ENCODE results near the gene CTDP1. TPM values are rescaled to one million over a fixed set of nuclear protein-coding genes. Genes with fewer than 3 reads are reported as not detected.
"Not testable (repeated sequence)": the region's sequence is repeated elsewhere in the genome, so short reads cannot be mapped to it uniquely, and the experiment has no call there.

CTDP1 gene
- polyA plus RNA-seq, 1 experiment = 12.9 TPM

DNA sequence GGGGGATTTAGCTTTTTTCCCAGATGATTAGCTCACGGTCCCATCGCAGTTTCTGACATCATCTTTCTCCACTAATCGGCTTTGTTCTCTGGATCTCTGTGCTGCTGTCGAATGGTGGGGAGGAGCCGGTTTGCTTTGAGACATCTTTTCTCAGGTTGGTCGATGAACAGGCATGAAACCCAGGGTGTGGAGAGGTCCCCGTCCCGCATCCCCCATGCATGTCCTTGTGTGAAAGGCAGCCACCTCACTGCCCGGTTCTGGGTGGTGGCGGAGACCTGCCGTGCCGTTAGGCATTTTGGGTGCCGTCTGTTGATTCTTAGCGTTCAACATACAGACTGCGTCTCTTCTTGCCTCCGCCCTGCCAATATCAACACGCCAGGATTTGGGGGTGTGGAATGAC lies 57.8 kb downstream of the CTDP1 start:
- CTCF ChIA-PET = interaction anchor here (0.8 kb wide), 1 partner anchor 16 kb away, joined by 3 read pairs; no protein-coding TSS in a partner anchor

GRCh38 chr18:79738041-79738461 lies 58.4 kb downstream of the CTDP1 start:
- DNase-seq (ENCODE audit: low read depth) = no peak
- TF ChIP-seq CTCF (IDR thresholded peaks at IDR 0.05; ENCODE audit: insufficient read depth, low read depth, low read length) = no peak
- Histone ChIP-seq H3K27me3 (ENCODE audit: control insufficient read depth, insufficient read depth, low read length) (no peaks in the 10 kb centered on the region), H3K4me3 (ENCODE audit: low read depth, low read length) (no peak overlapping the region), H3K36me3 (ENCODE audit: control insufficient read depth, insufficient read depth, low read length) (peaks cover 21% of the 10 kb centered on the region)
- ChIA-PET CTCF (no interaction called here), POLR2A (no interaction called here)

More for the DNA sequence above, 57.8 kb downstream of the CTDP1 start:
- no peak for DNase-seq (ENCODE audit: low read depth)
- H3K27me3 ChIP-seq (ENCODE audit: control insufficient read depth, insufficient read depth, low read length) = no peaks in the 10 kb centered on the region
- TF ChIP-seq CTCF (IDR thresholded peaks at IDR 0.05; ENCODE audit: insufficient read depth, low read depth, low read length) = no peak
- POLR2A ChIA-PET = no interaction called here
- H3K4me3 ChIP-seq (ENCODE audit: low read depth, low read length) = no peak overlapping the region
- H3K36me3 ChIP-seq (ENCODE audit: control insufficient read depth, insufficient read depth, low read length) = peaks cover 20% of the 10 kb centered on the region

DNA sequence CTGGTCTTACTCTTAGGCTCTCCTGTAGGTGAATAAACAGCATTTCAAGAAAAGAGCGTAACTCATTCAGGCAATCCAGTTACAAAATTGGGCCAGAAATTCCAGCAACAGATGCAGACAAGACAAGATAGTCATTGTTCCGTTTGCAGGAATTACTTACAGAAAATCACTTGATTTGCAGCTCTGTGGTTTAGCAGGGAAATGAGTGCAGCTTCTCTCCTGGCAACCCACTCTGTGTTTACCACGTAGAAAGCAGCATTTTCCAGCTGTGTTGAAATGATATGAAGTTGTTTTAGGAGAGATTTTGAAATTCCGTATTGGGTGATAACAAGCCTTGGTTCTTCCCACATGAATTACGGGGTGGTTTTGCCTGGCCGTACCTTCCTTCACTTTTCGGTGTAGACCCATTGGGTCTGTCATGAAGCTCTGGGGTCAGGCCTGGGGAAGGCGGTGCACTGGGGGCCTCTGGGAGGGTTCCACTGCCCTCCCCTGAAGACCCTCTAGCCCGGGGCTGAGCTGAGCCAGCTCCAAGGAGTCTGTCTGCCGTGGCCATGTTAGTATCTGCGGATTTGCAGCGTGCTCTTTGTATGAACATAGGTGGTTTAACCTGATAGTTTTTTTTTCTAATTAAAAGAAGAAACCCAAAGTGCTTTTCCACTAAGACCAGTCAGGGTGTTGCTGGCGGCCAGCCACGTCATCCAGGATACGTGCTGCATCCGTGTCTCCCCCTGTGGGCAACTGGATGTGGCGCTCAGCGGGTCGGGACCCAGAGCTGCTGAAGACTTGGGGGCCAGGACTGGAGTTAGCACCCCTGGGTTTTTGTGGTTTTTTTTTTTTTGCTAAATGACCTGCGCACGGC lies 59.2 kb downstream of the CTDP1 start:
- POLR2A ChIA-PET = no interaction called here
- peaks cover 21% of the 10 kb centered on the region for H3K36me3 ChIP-seq (ENCODE audit: control insufficient read depth, insufficient read depth, low read length)
- TF ChIP-seq CTCF (IDR thresholded peaks at IDR 0.05; ENCODE audit: insufficient read depth, low read depth, low read length) = no peak

DNA sequence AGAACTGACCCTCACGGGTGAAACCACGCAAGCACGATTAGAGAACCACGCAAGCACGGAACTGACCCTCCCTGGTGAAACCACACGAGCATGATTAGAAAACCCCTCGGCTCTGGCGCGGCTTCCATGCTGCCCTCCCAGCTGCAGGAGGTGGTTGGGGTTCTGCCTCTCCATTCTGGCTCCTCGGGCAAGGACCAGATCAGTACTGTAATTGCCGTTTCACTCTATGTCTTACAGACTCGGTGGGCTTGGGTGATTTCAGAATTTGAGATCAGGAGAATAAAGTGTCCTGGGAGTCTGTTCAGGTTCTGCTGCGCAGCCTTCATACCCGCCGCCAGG lies 59.8 kb downstream of the CTDP1 start:
- POLR2A ChIA-PET = no interaction called here
- Histone ChIP-seq H3K27me3 (ENCODE audit: control insufficient read depth, insufficient read depth, low read length) (no peaks in the 10 kb centered on the region), H3K4me3 (ENCODE audit: low read depth, low read length) (no peak overlapping the region), H3K36me3 (ENCODE audit: control insufficient read depth, insufficient read depth, low read length) (peaks cover 21% of the 10 kb centered on the region)
- no peak for DNase-seq (ENCODE audit: low read depth)
- TF ChIP-seq CTCF (IDR thresholded peaks at IDR 0.05; ENCODE audit: insufficient read depth, low read depth, low read length) = no peak
- CTCF ChIA-PET = no interaction called here

More for the DNA sequence above, 59.2 kb downstream of the CTDP1 start:
- DNase-seq (ENCODE audit: low read depth) = no peak
- Histone ChIP-seq H3K27me3 (ENCODE audit: control insufficient read depth, insufficient read depth, low read length) (no peaks in the 10 kb centered on the region), H3K4me3 (ENCODE audit: low read depth, low read length) (no peak overlapping the region)
- CTCF ChIA-PET = interaction anchor here (0.6 kb wide), 1 partner anchor 9 kb away, joined by 4 read pairs; no protein-coding TSS in a partner anchor

- POLR2A ChIA-PET; H3K27me3 ChIP-seq (ENCODE audit: control insufficient read depth, insufficient read depth, low read length); H3K4me3 ChIP-seq (ENCODE audit: low read depth, low read length); DNase-seq (ENCODE audit: low read depth); CTCF ChIA-PET: not testable (repeated sequence)
- H3K36me3 ChIP-seq (ENCODE audit: control insufficient read depth, insufficient read depth, low read length) = peaks cover 19% of the 10 kb centered on the region
These were observed 60.4 kb downstream of the CTDP1 start for GRCh38 chr18:79740047-79740446.
